HG03196 (cell line): ENCODE measurements around the gene CDKAL1.
"Not testable (repeated sequence)": the region's sequence is repeated elsewhere in the genome, so short reads cannot be mapped to it uniquely, and the experiment has no call there.

Experiments
- ATAC-seq: cut with Tn5 transposase; IDR thresholded peaks from one replicate; pipeline ENCODE4 v1.9.1; 2021; ENCODE audit not compliant: unreplicated experiment

CDKAL1 gene

GRCh38 chr6:20549398-20549797 lies 15.1 kb downstream of the CDKAL1 start:
- not testable (repeated sequence) for ATAC-seq

GRCh38 chr6:20554326-20554725 lies 20.1 kb downstream of the CDKAL1 start:
- ATAC-seq: no peak

- no peak for ATAC-seq
Measured at GRCh38 chr6:20554817-20555216, 20.6 kb downstream of the CDKAL1 start.

GRCh38 chr6:20559924-20560551 lies 25.8 kb downstream of the CDKAL1 start:
- no peak for ATAC-seq

GRCh38 chr6:20563377-20563776 lies 29.1 kb downstream of the CDKAL1 start:
- ATAC-seq: no peak

- no peak for ATAC-seq
Measured at GRCh38 chr6:20564269-20564668, 30.0 kb downstream of the CDKAL1 start.

- ATAC-seq: no peak
Measured at GRCh38 chr6:20564777-20565176, 30.5 kb downstream of the CDKAL1 start.

- ATAC-seq: no peak
Measured at GRCh38 chr6:20565342-20565741, 31.1 kb downstream of the CDKAL1 start.

- ATAC-seq: no peak
Measured at GRCh38 chr6:20566109-20566508, 31.9 kb downstream of the CDKAL1 start.

GRCh38 chr6:20569000-20569610 lies 34.8 kb downstream of the CDKAL1 start:
- no peak for ATAC-seq

- ATAC-seq: no peak
Measured at GRCh38 chr6:20571261-20571660, 37.0 kb downstream of the CDKAL1 start.

GRCh38 chr6:20572288-20572687 lies 38.0 kb downstream of the CDKAL1 start:
- no peak for ATAC-seq

GRCh38 chr6:20572940-20573339 lies 38.7 kb downstream of the CDKAL1 start:
- no peak for ATAC-seq

GRCh38 chr6:20574355-20574754 lies 40.1 kb downstream of the CDKAL1 start:
- no peak for ATAC-seq

- ATAC-seq: no peak
Measured at GRCh38 chr6:20575125-20575524, 40.9 kb downstream of the CDKAL1 start.

- ATAC-seq: no peak
Measured at GRCh38 chr6:20575704-20576451, 41.6 kb downstream of the CDKAL1 start.

- no peak for ATAC-seq
Measured at GRCh38 chr6:20577173-20577688, 43.0 kb downstream of the CDKAL1 start.

- no peak for ATAC-seq
Measured at GRCh38 chr6:20581070-20581469, 46.8 kb downstream of the CDKAL1 start.

GRCh38 chr6:20582586-20583443 lies 48.6 kb downstream of the CDKAL1 start:
- ATAC-seq: no peak

GRCh38 chr6:20583444-20583800 lies 49.2 kb downstream of the CDKAL1 start:
- ATAC-seq: no peak

- no peak for ATAC-seq
Measured at GRCh38 chr6:20584100-20584731, 50.0 kb downstream of the CDKAL1 start.
